HAP-1 (cell line): ENCODE data around the gene SNTG2.

ENCODE experiments used
- DNase-seq, 2 experiments: peaks; one replicate each; pipeline ENCODE4 v3.0.0-alpha.2; 2016 to 2020; ENCODE audit warnings: low spot score in 2 of 2
- H3K27me3 ChIP-seq: fragments of 250-450 bp; sonication (Bioruptor Pico); 2 replicates; pipeline ENCODE4 v1.5.1; 2020; ENCODE audit warnings: low read depth, mild to moderate bottlenecking, moderate library complexity
- H3K36me3 ChIP-seq: fragments of 250-450 bp; sonication (Bioruptor Pico); replicated peaks from 2 replicates; pipeline ENCODE4 v1.5.1; 2020; ENCODE audit warnings: mild to moderate bottlenecking
- H3K4me1 ChIP-seq: fragments of 250-450 bp; sonication (Bioruptor Pico); 2 replicates; pipeline ENCODE4 v1.5.1; 2020; ENCODE audit warnings: mild to moderate bottlenecking
- H3K4me3 ChIP-seq: fragments of 250-450 bp; sonication (Bioruptor Pico); 2 replicates; pipeline ENCODE4 v1.5.1; 2020; ENCODE audit warnings: mild to moderate bottlenecking, moderate library complexity
- H3K9me3 ChIP-seq: fragments of 250-450 bp; sonication (Bioruptor Pico); 2 replicates; pipeline ENCODE4 v1.5.1; 2020; ENCODE audit warnings: mild to moderate bottlenecking, moderate library complexity
- in situ Hi-C: fragments of 300-500 bp; cut with MboI; formaldehyde crosslinking; loops from 3 replicates; pipeline ENCODE4 v1.14.3; 2020; ENCODE audit warnings: low sequenced_read_pairs, inconsistent platforms, mixed read lengths

SNTG2 gene

GRCh38 chr2:1318366-1319009, 367.8 kb downstream of the SNTG2 start:
- in situ Hi-C loops: no loop called here
- H3K4me3 ChIP-seq: no peak overlapping the region

GRCh38 chr2:1319393-1319792, 368.7 kb downstream of the SNTG2 start:
- Histone ChIP-seq H3K9me3 (no peaks in the 10 kb centered on the region), H3K4me1 (no peaks in the 10 kb centered on the region), H3K27me3 (no peaks in the 10 kb centered on the region), H3K4me3 (no peak overlapping the region), H3K36me3 (no peaks in the 10 kb centered on the region)
- no peak for DNase-seq
- in situ Hi-C loops: no loop called here

More at GRCh38 chr2:1318366-1319009, 367.8 kb downstream of the SNTG2 start:
- no peaks in the 10 kb centered on the region for H3K9me3 ChIP-seq
- no peaks in the 10 kb centered on the region for H3K36me3 ChIP-seq
- no peaks in the 10 kb centered on the region for H3K27me3 ChIP-seq
- no peak for DNase-seq
- no peaks in the 10 kb centered on the region for H3K4me1 ChIP-seq

- Histone ChIP-seq H3K4me1 (no peaks in the 10 kb centered on the region), H3K27me3 (no peaks in the 10 kb centered on the region), H3K4me3 (no peak overlapping the region), H3K36me3 (no peaks in the 10 kb centered on the region), H3K9me3 (no peaks in the 10 kb centered on the region)
- no peak for DNase-seq
- in situ Hi-C loops: no loop called here
Measured at GRCh38 chr2:1321321-1321720, 370.7 kb downstream of the SNTG2 start.

DNA sequence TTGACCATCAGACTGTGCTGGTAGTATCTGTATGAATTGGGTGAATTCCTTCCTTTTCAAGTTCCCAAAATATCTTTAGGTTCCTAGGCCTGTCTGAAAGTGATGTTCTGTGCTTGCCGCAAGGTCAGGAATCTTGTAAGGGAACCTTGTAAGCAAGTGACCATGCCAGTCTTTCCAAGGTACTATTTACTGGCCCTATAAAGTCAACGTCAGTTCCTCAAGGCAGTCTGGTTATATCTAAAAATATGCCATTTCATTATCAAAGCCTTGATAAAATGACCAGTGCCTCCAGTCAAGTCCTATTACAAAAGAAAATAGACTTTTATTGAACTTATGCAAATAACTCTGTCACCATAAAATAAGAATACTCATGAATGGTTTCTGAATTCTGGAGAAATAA, 374.2 kb downstream of the SNTG2 start:
- Histone ChIP-seq H3K27me3 (no peaks in the 10 kb centered on the region), H3K9me3 (no peaks in the 10 kb centered on the region)
- in situ Hi-C loops: no loop called here

GRCh38 chr2:1328684-1329083, 378.0 kb downstream of the SNTG2 start:
- Histone ChIP-seq H3K36me3 (no peaks in the 10 kb centered on the region), H3K9me3 (no peaks in the 10 kb centered on the region), H3K4me3 (no peak overlapping the region), H3K27me3 (no peaks in the 10 kb centered on the region), H3K4me1 (no peaks in the 10 kb centered on the region)
- no peak for DNase-seq
- in situ Hi-C loops: no loop called here

More for the DNA sequence above, 374.2 kb downstream of the SNTG2 start:
- Histone ChIP-seq H3K4me3 (no peak overlapping the region), H3K36me3 (no peaks in the 10 kb centered on the region), H3K4me1 (no peaks in the 10 kb centered on the region)
- no peak for DNase-seq

DNA sequence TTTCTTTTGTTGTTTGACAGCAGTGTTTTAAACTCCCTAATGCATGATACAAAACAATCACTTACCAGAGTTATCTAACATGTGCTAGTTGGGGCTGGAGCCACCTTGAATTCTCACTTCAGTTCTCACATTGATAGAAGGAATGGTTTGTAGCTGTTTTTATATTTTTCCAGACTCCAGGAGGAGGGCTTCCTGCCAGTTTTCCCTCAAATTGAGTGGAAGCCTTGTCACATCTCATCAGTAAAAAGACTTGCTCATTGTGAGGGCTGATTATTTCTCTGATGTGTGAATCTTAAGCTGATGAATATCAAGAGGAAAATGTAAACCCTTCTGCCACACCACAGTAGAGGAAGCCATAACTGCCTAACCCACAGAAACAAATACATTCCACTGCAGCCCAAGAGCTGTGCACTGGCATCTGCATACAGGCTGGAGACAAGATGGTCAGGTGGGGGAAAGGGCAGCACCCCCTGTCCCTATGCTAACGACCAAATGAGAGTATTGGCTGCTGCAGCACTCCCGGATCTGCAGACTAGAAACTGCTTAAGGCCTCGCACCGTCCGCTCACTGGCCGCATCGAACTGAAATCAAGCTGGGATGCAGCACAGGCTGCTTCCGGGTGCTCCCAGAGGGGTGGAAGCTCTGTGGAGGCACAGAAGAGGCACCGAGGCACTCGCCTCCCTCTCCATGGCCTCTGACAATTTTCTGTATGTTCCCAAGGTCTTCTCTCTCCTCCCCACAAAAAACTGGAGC, 388.9 kb downstream of the SNTG2 start:
- H3K4me1 ChIP-seq: no peaks in the 10 kb centered on the region

DNA sequence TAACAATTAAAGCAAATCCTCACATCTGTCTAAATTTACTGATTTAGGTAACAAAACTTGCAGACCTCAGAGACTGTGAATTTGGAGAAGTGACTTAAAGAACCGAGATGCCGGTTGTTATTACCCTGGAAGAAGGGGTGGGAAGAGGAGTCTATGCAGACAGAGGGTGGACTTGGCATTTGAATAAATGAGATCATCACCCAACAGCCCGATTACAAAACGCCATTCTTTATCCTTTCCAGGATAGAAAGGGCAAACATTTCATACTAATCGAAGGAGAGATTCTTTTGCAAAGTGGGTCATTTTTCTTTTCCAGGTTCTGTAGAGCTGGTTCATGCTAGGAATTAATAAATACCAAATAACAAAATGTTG, 389.5 kb downstream of the SNTG2 start:
- Histone ChIP-seq H3K9me3 (no peaks in the 10 kb centered on the region), H3K27me3 (no peaks in the 10 kb centered on the region; the same call in 1 of the 2 replicates), H3K36me3 (no peaks in the 10 kb centered on the region), H3K4me3 (no peak overlapping the region), H3K4me1 (no peaks in the 10 kb centered on the region)
- in situ Hi-C loops: no loop called here
- DNase-seq: no peak

More for the DNA sequence above, 388.9 kb downstream of the SNTG2 start:
- Histone ChIP-seq H3K4me3 (no peak overlapping the region), H3K9me3 (no peaks in the 10 kb centered on the region), H3K27me3 (no peaks in the 10 kb centered on the region; the same call in 1 of the 2 replicates), H3K36me3 (no peaks in the 10 kb centered on the region)
- DNase-seq: no peak
- in situ Hi-C loops: no loop called here

GRCh38 chr2:1341404-1342120, 390.9 kb downstream of the SNTG2 start:
- no peaks in the 10 kb centered on the region for H3K4me1 ChIP-seq
- H3K9me3 ChIP-seq: no peaks in the 10 kb centered on the region
- no peaks in the 10 kb centered on the region for H3K36me3 ChIP-seq
- no peak for DNase-seq
- no peak overlapping the region for H3K4me3 ChIP-seq
- in situ Hi-C loops: no loop called here
- H3K27me3 ChIP-seq: no peaks in the 10 kb centered on the region; the same call in 1 of the 2 replicates

DNA sequence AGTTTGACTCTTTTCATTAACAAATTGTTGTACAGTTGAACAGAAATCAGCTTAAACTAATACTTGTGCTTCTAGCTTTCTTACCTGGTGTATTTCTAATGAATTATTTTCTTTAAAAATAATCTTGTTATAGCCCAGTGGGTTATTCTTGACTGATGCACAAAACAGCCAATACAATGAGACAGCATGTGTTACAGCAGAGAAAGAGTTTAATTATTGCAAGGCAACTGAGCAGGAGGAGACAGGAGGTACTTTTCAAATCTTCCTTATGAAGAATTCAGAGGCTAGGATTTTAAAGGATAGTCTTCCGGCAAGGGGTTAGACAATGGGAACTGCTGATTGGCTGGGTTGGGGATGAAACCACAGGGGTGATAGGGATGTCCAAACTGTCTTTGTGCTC, 398.1 kb downstream of the SNTG2 start:
- Histone ChIP-seq H3K27me3 (no peaks in the 10 kb centered on the region), H3K36me3 (no peaks in the 10 kb centered on the region), H3K9me3 (no peaks in the 10 kb centered on the region; the same call in 1 of the 2 replicates), H3K4me3 (no peak overlapping the region), H3K4me1 (no peaks in the 10 kb centered on the region)
- in situ Hi-C loops: no loop called here
- DNase-seq: no peak

DNA sequence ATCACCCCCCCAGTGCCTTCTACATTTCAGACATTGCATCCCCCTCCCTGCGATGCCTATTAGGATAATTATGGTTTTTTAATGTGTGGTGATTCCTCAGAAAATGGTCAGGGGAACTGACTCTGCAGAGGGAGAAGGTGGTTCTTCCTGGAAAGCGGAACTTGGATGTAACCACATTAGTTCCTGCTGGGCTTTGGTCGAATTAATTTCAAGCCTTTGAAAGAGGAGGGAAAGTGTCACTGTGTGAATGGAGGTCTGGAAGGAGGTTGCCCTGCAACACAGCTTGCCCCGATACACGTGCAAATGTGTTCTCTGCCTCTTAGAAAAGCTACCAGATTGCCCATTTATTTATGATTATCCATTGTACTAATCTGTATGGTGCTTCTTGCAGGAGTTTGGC, 399.5 kb downstream of the SNTG2 start:
- Histone ChIP-seq H3K9me3 (no peaks in the 10 kb centered on the region; the same call in 1 of the 2 replicates), H3K4me3 (no peak overlapping the region), H3K27me3 (no peaks in the 10 kb centered on the region), H3K36me3 (no peaks in the 10 kb centered on the region), H3K4me1 (no peaks in the 10 kb centered on the region)
- no peak for DNase-seq
- in situ Hi-C loops: no loop called here

GRCh38 chr2:1353124-1353523, 402.5 kb downstream of the SNTG2 start:
- DNase-seq: no peak
- Histone ChIP-seq H3K4me1 (no peaks in the 10 kb centered on the region), H3K9me3 (no peaks in the 10 kb centered on the region; the same call in 1 of the 2 replicates), H3K27me3 (no peaks in the 10 kb centered on the region), H3K4me3 (no peak overlapping the region), H3K36me3 (no peaks in the 10 kb centered on the region)
- in situ Hi-C loops: no loop called here

DNA sequence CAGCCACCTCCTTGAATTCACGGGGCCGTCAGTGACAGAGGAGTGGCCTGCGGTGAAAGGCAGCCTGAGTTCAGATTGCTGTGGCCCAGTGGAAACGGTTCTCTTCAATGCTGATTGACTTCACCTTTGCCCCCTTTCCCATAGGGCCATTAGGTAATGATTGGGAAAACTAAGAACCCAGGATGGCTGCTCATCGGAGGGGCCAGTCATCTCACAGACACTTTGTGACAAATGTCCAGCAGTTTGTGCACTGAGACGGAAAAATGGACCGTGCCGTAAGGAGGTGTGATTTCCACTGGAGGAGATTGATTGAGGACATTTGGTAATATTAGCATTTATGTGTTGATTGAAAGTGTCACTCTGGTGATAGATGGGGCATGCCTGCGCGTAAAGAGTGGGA, 402.9 kb downstream of the SNTG2 start:
- in situ Hi-C loops: no loop called here
- DNase-seq: no peak

GRCh38 chr2:1360144-1360543, 409.5 kb downstream of the SNTG2 start:
- in situ Hi-C loops: no loop called here
- H3K36me3 ChIP-seq: no peaks in the 10 kb centered on the region
- no peaks in the 10 kb centered on the region for H3K9me3 ChIP-seq
- no peaks in the 10 kb centered on the region for H3K4me1 ChIP-seq
- H3K27me3 ChIP-seq: no peaks in the 10 kb centered on the region
- H3K4me3 ChIP-seq: no peak overlapping the region
- DNase-seq: no peak

More for the DNA sequence above, 402.9 kb downstream of the SNTG2 start:
- H3K36me3 ChIP-seq: no peaks in the 10 kb centered on the region
- no peaks in the 10 kb centered on the region for H3K4me1 ChIP-seq
- H3K4me3 ChIP-seq: no peak overlapping the region
- H3K9me3 ChIP-seq: no peaks in the 10 kb centered on the region; the same call in 1 of the 2 replicates
- H3K27me3 ChIP-seq: no peaks in the 10 kb centered on the region
